Nephron progenitor cell (in vitro differentiated cells): ENCODE results near the gene SETD9.

ENCODE experiments used
- DNase-seq: peaks from one replicate; pipeline ENCODE4 v3.0.0; 2021
- H3K27ac Mint-ChIP-seq: 2 replicates; pipeline ENCODE4 v1.8.0; 2021; ENCODE audit warnings: mild to moderate bottlenecking, moderate library complexity, mixed read lengths
- H3K27me3 Mint-ChIP-seq: 2 replicates; pipeline ENCODE4 v1.8.0; 2021; ENCODE audit warnings: mild to moderate bottlenecking, low read depth, mixed read lengths; ENCODE audit not compliant: poor library complexity
- H3K36me3 Mint-ChIP-seq: 2 replicates; pipeline ENCODE4 v1.8.0; 2021; ENCODE audit warnings: low read depth, mixed read lengths
- H3K4me1 Mint-ChIP-seq: 2 replicates; pipeline ENCODE4 v1.8.0; 2021; ENCODE audit warnings: mixed read lengths
- H3K4me3 Mint-ChIP-seq: 2 replicates; pipeline ENCODE4 v1.8.0; 2021; ENCODE audit warnings: mild to moderate bottlenecking, moderate library complexity, mixed read lengths
- H3K9me3 Mint-ChIP-seq: 2 replicates; pipeline ENCODE4 v1.8.0; 2021; ENCODE audit warnings: mild to moderate bottlenecking, moderate library complexity, mixed read lengths
- TF ChIP-seq, protein P1 (sequence below): fragments of 200-600 bp; sonication (generic); IDR thresholded peaks from 2 replicates; pipeline ENCODE4 v1.5.0; 2021; ENCODE audit warnings: antibody characterized with exemption

Gene SETD9

DNA sequence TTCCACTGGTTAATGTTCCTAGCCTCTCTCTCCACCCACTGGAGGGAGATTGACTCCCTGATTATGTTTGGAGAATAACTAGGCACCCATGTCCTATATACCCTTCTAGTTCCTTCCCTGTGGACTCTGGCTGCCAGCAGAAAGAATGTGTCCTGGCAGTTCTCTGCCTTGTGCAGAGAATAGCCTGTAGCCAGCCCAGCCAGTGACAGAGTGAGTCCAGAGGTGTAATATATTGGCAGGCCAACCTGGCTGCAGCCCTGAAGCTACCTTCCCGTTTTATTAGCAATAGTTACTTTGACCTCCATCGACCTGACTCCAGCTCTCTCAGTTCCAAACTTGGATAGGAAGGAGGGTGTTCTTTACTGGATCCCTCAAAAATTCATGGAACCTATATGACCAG, 8.1 kb downstream of the SETD9 start:
- Mint-ChIP-seq H3K4me3 (no peak overlapping the region), H3K27ac (peak overlapping the region; percentile 77), H3K27me3 (no peaks in the 10 kb centered on the region), H3K9me3 (no peaks in the 10 kb centered on the region), H3K36me3 (peaks cover 42% of the 10 kb centered on the region), H3K4me1 (peaks cover 16% of the 10 kb centered on the region)
- TF ChIP-seq, protein P1, sequence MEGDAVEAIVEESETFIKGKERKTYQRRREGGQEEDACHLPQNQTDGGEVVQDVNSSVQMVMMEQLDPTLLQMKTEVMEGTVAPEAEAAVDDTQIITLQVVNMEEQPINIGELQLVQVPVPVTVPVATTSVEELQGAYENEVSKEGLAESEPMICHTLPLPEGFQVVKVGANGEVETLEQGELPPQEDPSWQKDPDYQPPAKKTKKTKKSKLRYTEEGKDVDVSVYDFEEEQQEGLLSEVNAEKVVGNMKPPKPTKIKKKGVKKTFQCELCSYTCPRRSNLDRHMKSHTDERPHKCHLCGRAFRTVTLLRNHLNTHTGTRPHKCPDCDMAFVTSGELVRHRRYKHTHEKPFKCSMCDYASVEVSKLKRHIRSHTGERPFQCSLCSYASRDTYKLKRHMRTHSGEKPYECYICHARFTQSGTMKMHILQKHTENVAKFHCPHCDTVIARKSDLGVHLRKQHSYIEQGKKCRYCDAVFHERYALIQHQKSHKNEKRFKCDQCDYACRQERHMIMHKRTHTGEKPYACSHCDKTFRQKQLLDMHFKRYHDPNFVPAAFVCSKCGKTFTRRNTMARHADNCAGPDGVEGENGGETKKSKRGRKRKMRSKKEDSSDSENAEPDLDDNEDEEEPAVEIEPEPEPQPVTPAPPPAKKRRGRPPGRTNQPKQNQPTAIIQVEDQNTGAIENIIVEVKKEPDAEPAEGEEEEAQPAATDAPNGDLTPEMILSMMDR = no peak
- DNase-seq = no peak

DNA sequence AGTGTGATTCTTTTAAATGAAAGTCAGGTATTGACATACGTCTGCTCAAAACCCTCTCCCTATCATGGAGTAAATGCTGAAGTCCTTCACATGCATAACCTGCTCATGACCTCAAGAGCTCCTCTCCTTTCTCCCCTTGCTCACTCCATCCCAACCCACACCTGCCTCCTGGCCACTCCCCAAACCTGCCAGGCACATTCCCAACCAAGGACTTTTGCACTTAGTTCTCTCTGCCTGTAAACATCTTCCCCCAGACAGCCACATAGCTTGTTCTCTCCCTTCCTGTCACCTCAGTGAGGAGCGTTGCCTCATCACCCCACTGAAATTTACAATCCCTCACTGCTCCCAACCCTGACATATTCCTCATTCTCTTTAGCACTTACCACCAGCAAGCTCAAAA, 8.7 kb downstream of the SETD9 start:
- peaks cover 16% of the 10 kb centered on the region for H3K4me1 Mint-ChIP-seq
- DNase-seq = no peak
- peaks cover 42% of the 10 kb centered on the region for H3K36me3 Mint-ChIP-seq
- H3K4me3 Mint-ChIP-seq = no peak overlapping the region
- no peaks in the 10 kb centered on the region for H3K27me3 Mint-ChIP-seq
- TF ChIP-seq, protein P1 = no peak
- H3K27ac Mint-ChIP-seq = peak overlapping the region; percentile 77
- H3K9me3 Mint-ChIP-seq = peaks cover 2% of the 10 kb centered on the region

DNA sequence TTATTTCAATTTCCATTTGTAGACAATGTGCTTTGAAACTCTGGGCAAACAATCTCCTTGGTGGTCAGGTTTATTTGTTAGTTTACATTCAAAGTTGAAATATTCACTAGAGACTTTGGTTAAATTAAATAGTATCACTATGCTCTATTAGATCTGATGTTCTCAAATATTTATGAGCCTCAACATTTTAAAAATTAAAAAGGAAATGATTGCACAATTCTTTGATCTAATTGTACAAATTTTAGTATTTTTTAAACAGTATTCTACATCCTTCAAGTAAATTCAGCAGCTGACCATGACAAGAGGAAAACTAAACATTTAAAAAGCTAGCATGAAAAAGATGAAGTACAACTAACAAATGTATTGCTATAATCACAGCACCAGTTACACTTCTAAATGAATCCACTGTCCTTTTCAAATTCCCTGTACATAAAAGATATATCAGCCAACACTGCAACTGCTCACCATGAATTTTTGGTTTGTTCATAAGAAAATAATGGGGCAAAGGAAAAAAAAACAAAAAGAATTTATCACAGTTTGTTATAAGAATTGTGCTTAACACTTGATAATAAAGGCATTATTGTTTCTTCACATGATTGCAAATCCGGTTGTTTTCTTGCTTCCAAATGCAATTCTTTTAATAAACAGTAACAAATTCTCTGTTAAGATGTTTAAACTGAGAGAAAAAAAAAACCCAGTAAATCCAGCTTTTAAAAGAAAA, 10.7 kb downstream of the SETD9 start:
- no peak overlapping the region for H3K27ac Mint-ChIP-seq

DNA sequence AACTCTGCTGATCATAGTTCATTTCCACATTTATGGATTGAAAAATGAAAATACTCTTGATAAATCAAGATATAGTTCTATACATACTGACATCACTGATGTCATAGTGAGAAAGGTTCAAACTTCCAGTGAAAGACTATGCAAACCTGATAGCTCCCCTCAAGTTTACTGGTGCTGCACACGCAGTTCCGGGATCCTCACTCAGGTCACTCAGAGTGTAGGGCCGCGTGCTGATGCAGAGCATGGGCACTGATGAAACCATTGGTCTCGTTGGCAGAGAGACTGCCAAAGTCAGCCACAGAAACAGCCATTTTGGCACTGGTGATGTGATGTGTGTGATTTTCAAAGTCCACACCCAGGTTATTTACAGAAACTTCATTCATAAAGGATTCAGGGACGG, 13.5 kb downstream of the SETD9 start:
- H3K27me3 Mint-ChIP-seq = peaks cover 3% of the 10 kb centered on the region
- no peak overlapping the region for H3K4me3 Mint-ChIP-seq
- peaks cover 71% of the 10 kb centered on the region for H3K36me3 Mint-ChIP-seq
- DNase-seq = no peak
- peaks cover 8% of the 10 kb centered on the region for H3K4me1 Mint-ChIP-seq
- H3K9me3 Mint-ChIP-seq = peaks cover 38% of the 10 kb centered on the region
- TF ChIP-seq, protein P1 = no peak
- no peak overlapping the region for H3K27ac Mint-ChIP-seq

More for the DNA sequence above, 10.7 kb downstream of the SETD9 start:
- no peak overlapping the region for H3K4me3 Mint-ChIP-seq
- H3K9me3 Mint-ChIP-seq = peaks cover 19% of the 10 kb centered on the region
- peaks cover 54% of the 10 kb centered on the region for H3K36me3 Mint-ChIP-seq
- peaks cover 16% of the 10 kb centered on the region for H3K4me1 Mint-ChIP-seq
- no peak for DNase-seq
- H3K27me3 Mint-ChIP-seq = no peaks in the 10 kb centered on the region
- TF ChIP-seq, protein P1 = no peak

DNA sequence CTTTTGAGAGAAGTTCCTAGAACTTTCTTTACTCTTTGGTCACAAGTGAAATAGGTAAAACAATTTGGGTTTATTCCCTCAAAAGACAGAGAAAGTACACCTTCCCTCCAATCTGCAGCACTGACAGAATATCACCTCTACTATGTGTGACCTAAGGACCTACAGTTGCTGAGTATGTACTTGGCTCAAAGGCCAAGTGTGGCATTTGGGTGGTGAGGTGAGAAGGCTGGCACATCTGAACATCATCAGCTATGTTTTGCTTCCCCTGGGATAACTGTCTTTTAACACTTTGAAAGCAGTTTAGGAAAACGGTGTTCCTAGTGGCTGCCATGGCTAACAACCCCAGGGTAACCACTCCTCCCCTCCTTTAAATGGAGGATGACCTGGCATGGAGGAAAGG, 24.9 kb downstream of the SETD9 start:
- Mint-ChIP-seq H3K4me3 (no peak overlapping the region), H3K4me1 (no peaks in the 10 kb centered on the region), H3K27me3 (no peaks in the 10 kb centered on the region), H3K36me3 (peaks cover 76% of the 10 kb centered on the region), H3K27ac (no peak overlapping the region), H3K9me3 (no peaks in the 10 kb centered on the region)
- TF ChIP-seq, protein P1 = no peak
- no peak for DNase-seq

DNA sequence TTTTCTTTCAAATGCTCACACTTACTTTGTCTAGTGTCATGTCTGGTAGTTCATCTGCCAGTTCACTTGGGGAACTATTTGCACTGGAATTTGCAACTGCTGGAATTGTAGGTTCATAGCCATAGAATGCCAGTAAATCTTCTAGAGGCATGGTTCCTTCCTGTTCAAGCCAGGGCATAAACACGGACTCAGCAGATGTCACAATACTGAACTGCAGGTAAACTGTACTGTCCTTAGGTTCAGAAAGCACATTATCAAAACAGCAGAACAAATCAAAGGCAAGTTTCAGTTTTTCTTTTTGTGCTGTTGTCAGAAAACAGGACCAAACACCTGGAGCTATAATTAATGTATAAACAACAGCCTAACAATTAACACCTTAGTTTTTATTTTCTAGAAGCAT, 29.5 kb downstream of the SETD9 start:
- H3K27ac Mint-ChIP-seq = no peak overlapping the region
- H3K27me3 Mint-ChIP-seq = no peaks in the 10 kb centered on the region
- no peaks in the 10 kb centered on the region for H3K9me3 Mint-ChIP-seq
- H3K4me3 Mint-ChIP-seq = no peak overlapping the region
- DNase-seq = no peak
- no peaks in the 10 kb centered on the region for H3K4me1 Mint-ChIP-seq
- TF ChIP-seq, protein P1 = no peak
- peaks cover 93% of the 10 kb centered on the region for H3K36me3 Mint-ChIP-seq
